K562 (cell line): ENCODE data around the gene PI4KA. TPM values are rescaled to one million over a fixed set of nuclear protein-coding genes. Genes with fewer than 3 reads are reported as not detected.

ENCODE experiments used
- ATF1 ChIP-seq, 2 experiments: fragments of 450-650 bp in 1 of 2; IDR thresholded peaks; 2 replicates each; pipeline ENCODE4 v1.6.1; 2016; ENCODE audit warnings: missing compliant biosample characterization in 1 of 2, missing genetic modification characterization in 1 of 2
- CREBBP ChIP-seq: IDR thresholded peaks from one replicate; pipeline ENCODE4 v1.6.1; 2012; ENCODE audit warnings: low read depth, mild to moderate bottlenecking, control low read depth, inconsistent platforms, low read length
- E2F6 ChIP-seq, 2 experiments: IDR thresholded peaks; 2 replicates each; pipeline ENCODE4 v1.6.1; 2011; ENCODE audit warnings: borderline replicate concordance in 1 of 2, control low read depth in 1 of 2, low read depth in 1 of 2, low read length in 1 of 2, mild to moderate bottlenecking in 1 of 2, mixed read lengths in 1 of 2, moderate library complexity in 1 of 2; ENCODE audit not compliant: insufficient read depth in 1 of 2, insufficient read length in 1 of 2, poor library complexity in 1 of 2, severe bottlenecking in 1 of 2; ENCODE audit errors: extremely low read depth in 1 of 2
- GTF2A2 ChIP-seq: IDR thresholded peaks from 2 replicates; pipeline ENCODE4 v1.6.1; 2016; ENCODE audit warnings: mild to moderate bottlenecking, missing genetic modification characterization, missing compliant biosample characterization
- HDAC6 ChIP-seq: IDR thresholded peaks from 2 replicates; pipeline ENCODE4 v1.6.1; 2012; ENCODE audit warnings: low read depth, mild to moderate bottlenecking, control low read depth, inconsistent platforms, low read length, moderate library complexity
- KAT8 ChIP-seq: fragments of 450-650 bp; IDR thresholded peaks from 2 replicates; pipeline ENCODE4 v1.6.1; 2016; ENCODE audit warnings: low read depth, mild to moderate bottlenecking
- NBN ChIP-seq: fragments of 450-650 bp; IDR thresholded peaks from 2 replicates; pipeline ENCODE4 v1.6.1; 2016; ENCODE audit warnings: low read depth, mild to moderate bottlenecking
- PHB ChIP-seq: fragments of 250-450 bp; sonication (Bioruptor Pico); IDR thresholded peaks from 2 replicates; pipeline ENCODE4 v1.5.0; 2021
- RBM22 ChIP-seq: fragments of 200-400 bp; formaldehyde crosslinking; IDR thresholded peaks from 2 replicates; pipeline ENCODE4 v1.6.1; 2018; ENCODE audit warnings: low read length, low read depth; ENCODE audit not compliant: poor library complexity, severe bottlenecking
- SMAD3 ChIP-seq: fragments of 450-650 bp; formaldehyde crosslinking; conservative IDR thresholded peaks from 2 replicates; pipeline ENCODE4 v1.4.0; 2020; ENCODE audit warnings: mild to moderate bottlenecking
- SMARCC2 ChIP-seq: fragments of 450-650 bp; IDR thresholded peaks from 2 replicates; pipeline ENCODE4 v1.6.1; 2017; ENCODE audit warnings: antibody characterized with exemption, moderate library complexity, mild to moderate bottlenecking, low read depth
- ZBTB33 ChIP-seq: sonication (generic); formaldehyde crosslinking; IDR thresholded peaks from 2 replicates; pipeline ENCODE4 v1.8.1; 2023; ENCODE audit warnings: mild to moderate bottlenecking, missing genetic modification reagents
- ZBTB40 ChIP-seq, 2 experiments: fragments of 450-650 bp in 1 of 2; sonication (generic) in 1 of 2; formaldehyde crosslinking in 1 of 2; IDR thresholded peaks; 2 replicates each; pipeline versions ENCODE4 v1.7.1 to v1.9.0; 2016 to 2022; ENCODE audit warnings: inconsistent platforms in 1 of 2, mild to moderate bottlenecking in 1 of 2, missing genetic modification reagents in 1 of 2
- ZNF124 ChIP-seq: sonication (generic); formaldehyde crosslinking; IDR thresholded peaks from 2 replicates; pipeline ENCODE4 v1.8.1; 2022; ENCODE audit warnings: missing genetic modification reagents
- ZNF785 ChIP-seq: fragments of 250-450 bp; sonication (Bioruptor Pico); IDR thresholded peaks from 2 replicates; pipeline ENCODE4 v1.4.0; 2020; ENCODE audit warnings: mild to moderate bottlenecking
- polyA plus RNA-seq, 8 experiments: library from polyadenylated mRNA; depleted of rRNA in 4 of 8; stranded (reverse) in 5 of 8; unstranded in 3 of 8; fragments of >200 nt; fragmentation: Nextera tagmentation in 2 of 8; fragmentation: Illumina TruSeq in 1 of 8; extraction: Ambion mirVana in 2 of 8; extraction: Trizol in 1 of 8; gene quantifications; 2 replicates each; pipeline versions ENCODE4 v1.2.1 to v1.2.3, GENCODE V29; 2011 to 2014; ENCODE audit warnings: inconsistent platforms in 1 of 8, missing spikeins in 1 of 8
- total RNA-seq, 7 experiments: library from RNA; depleted of rRNA in 6 of 7; stranded (reverse); fragments of >200 nt in 6 of 7; fragmentation: Illumina TruSeq in 2 of 7; extraction: Trizol in 2 of 7; gene quantifications; 2 replicates each; pipeline versions ENCODE4 v1.2.1 to v1.2.3, GENCODE V29; 2011 to 2021; ENCODE audit warnings: low replicate concordance in 1 of 7

The PI4KA gene
- total and polyA plus RNA-seq, 9 of the 15 experiments (the other 6 are each of a cell fraction or from before 2014, with no cell fraction given), result 7.3 to 187 (median 84.7) TPM

- no peak for TF ChIP-seq ZBTB40 (IDR thresholded peaks at IDR 0.05)
- TF ChIP-seq ZBTB40 (CRISPR knock-in tag; IDR thresholded peaks at IDR 0.05), result 0 out of 2 replicates have a peak, but pooled peaks have one; percentile 15
- TF ChIP-seq SMARCC2, result no peak
- no peak for TF ChIP-seq SMAD3 (CRISPR knock-in tag)
- 0 out of 2 replicates have a peak, but pooled peaks have one; percentile 68 for TF ChIP-seq PHB
- no peak for TF ChIP-seq CREBBP
- TF ChIP-seq GTF2A2 (tag), result no peak
- TF ChIP-seq ZNF124 (CRISPR knock-in tag), result peak; percentile 45; the same call in 1 of the 2 replicates
- no peak for TF ChIP-seq E2F6 (IDR thresholded peaks at IDR 0.05; ENCODE audit: borderline replicate concordance in 1 of 2, extremely low read depth in 1 of 2, insufficient read depth in 1 of 2, insufficient read length in 1 of 2, low read depth in 1 of 2, low read length in 1 of 2, poor library complexity in 1 of 2, severe bottlenecking in 1 of 2)
- no peak for TF ChIP-seq NBN
- no peak for TF ChIP-seq ZNF785 (CRISPR knock-in tag)
- TF ChIP-seq HDAC6, result no peak
- TF ChIP-seq ZBTB33 (CRISPR knock-in tag), result no peak
- TF ChIP-seq KAT8, result no peak
- peak; percentile 28; the same call in 1 of the 2 replicates for TF ChIP-seq ATF1 (CRISPR knock-in tag; IDR thresholded peaks at IDR 0.05)
- no peak for TF ChIP-seq ATF1 (tag; IDR thresholded peaks at IDR 0.05)
- TF ChIP-seq RBM22, result no peak
Observed at GRCh38 chr22:20792221-20792965, 66.2 kb downstream of the PI4KA start (continued).
